Retinal pigment epithelial cell (primary cell): ENCODE data around the gene TOMM6.
"Not testable (repeated sequence)": the region's sequence is repeated elsewhere in the genome, so short reads cannot be mapped to it uniquely, and the experiment has no call there.

ENCODE experiments used
- DNase-seq: peaks from one replicate; pipeline ENCODE4 v3.0.0-alpha.2; 2010; ENCODE audit warnings: low read depth
- H3K4me3 ChIP-seq: 2 replicates; pipeline ENCODE4 v1.5.1; 2011; ENCODE audit warnings: mild to moderate bottlenecking, low read length, control low read depth, moderate library complexity
- CTCF ChIP-seq: conservative IDR thresholded peaks from 2 replicates; pipeline ENCODE4 v1.5.1; 2011; ENCODE audit warnings: low read depth, low read length, control low read depth, inconsistent platforms

TOMM6 gene

DNA sequence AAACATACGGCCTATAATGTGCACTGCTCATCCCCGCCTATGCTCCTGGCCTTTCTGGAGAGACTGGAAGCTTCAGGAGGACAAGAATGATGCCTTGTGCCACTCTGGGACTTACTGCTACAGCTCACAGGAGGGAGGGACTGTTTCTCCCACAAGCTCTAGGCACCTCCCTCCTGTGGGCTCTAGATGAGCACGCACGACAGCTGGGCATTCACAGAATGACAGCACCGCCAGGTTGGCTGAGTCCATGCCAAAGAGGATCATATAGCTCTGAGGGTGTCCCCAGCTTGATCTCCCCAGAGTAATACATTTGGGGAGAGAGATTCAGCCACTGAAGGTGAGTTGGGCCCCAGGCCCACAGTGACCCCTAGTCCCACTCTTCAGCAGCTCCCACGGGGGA is 30.2 kb upstream of the TOMM6 start:
- no peak for TF ChIP-seq CTCF
- DNase-seq = no peak

GRCh38 chr6:41757931-41758640 is 29.4 kb upstream of the TOMM6 start:
- no peak for DNase-seq
- TF ChIP-seq CTCF = no peak

More for the DNA sequence above, 30.2 kb upstream of the TOMM6 start:
- H3K4me3 ChIP-seq = no peak overlapping the region

DNA sequence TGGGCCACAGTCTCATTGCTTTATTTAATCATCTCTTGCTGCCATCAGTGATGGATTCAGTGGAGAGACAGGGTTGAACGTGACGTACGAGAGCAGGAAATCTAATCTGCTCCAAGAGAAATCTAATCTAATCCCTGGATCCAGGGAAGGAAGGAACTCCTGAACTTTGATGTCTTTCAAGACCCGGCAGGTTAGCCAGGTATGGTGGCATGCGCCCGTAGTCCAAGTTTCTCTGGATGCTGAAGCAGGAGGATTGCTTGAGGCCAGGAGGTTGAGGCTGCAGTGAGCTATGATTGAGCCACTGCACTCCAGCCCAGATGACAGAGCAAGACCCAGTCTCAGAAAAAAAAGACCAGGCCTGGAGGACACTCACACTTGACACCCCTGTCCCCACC is 28.9 kb upstream of the TOMM6 start:
- H3K4me3 ChIP-seq = no peak overlapping the region
- DNase-seq = no peak
- TF ChIP-seq CTCF = no peak

More at GRCh38 chr6:41757931-41758640, 29.4 kb upstream of the TOMM6 start:
- no peak overlapping the region for H3K4me3 ChIP-seq

DNA sequence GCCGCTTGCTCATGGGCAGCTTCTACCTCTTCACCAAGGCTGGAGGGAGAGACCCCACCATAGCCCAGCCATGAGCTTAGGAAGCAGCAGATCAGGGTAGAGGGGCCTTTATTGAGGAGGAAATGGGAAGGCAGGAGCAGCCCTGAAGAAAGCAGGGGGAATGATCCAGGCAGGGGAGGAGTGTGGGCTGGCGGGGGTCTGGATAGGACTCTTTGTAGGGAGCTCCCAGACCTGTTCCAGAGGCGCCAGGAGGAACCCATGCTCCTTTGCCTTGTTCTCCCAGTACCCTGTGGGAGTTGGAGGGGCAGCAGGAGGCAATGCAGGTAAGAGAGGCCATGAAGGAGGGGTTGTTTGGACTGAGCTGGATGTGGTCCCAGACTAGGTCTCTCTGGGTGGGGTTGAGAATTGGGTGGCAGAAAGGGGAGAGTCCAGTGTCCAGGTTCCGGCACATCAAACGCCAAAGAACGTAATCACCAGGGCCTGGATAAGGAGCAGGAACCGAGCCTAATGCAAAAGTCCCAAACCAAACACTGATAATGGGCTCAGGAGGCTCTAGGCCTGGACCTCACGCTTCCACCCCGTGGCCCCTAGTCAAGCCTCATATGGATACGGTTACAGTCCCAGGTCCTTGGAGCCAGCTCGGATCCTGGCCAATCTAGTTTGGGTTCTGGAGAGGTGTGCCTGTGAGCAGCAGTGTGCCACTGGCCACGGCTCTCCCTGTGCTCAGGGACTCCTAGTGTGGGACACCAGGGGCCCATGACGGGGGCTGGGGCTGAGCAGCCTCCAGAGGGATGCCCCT is 28.2 kb upstream of the TOMM6 start:
- H3K4me3 ChIP-seq = no peak overlapping the region
- DNase-seq = no peak
- TF ChIP-seq CTCF = no peak

DNA sequence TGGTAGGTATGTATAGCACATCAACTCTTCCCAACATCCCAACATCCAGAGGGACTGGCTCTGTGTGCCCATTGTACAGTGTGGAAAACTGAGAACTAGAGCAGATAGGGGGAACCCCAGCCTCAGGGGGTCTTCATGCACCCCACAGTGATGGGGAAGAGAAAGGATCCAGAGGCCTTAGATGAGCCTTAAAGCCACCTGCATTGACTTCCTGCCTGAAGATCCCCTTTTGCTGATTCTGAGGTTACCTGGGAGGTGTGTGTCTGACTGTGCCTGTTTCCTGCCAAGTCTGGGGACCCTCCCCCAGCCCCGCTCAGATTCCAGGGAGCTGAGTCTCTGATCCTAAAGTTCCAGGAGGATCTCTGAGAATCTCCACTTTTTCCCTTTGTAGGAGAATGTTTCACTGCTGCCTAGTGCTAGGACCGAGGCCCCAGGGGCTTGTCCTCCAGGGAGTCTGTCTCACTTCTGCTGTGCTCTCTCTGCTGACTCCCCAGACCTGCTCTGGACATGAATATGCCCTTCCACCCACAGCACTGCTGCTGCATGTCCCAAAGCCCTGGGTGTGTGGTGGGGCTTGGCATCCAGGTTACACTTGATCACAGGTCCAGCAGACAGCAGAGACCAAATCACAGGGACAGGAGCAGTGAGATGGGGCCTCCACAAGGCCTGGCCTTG is 27.5 kb upstream of the TOMM6 start:
- TF ChIP-seq CTCF = no peak
- DNase-seq = no peak
- no peak overlapping the region for H3K4me3 ChIP-seq

GRCh38 chr6:41763470-41763869 is 24.0 kb upstream of the TOMM6 start:
- no peak overlapping the region for H3K4me3 ChIP-seq
- no peak for TF ChIP-seq CTCF
- no peak for DNase-seq

- not testable (repeated sequence) for H3K4me3 ChIP-seq, DNase-seq
Observed at GRCh38 chr6:41766043-41766664, 21.3 kb upstream of the TOMM6 start.
